ENCODE measurements around the gene CORO1C. TPM values are rescaled to one million over a fixed set of nuclear protein-coding genes. Genes with fewer than 3 reads are reported as not detected.

CORO1C gene
- polyA plus RNA-seq, 1 of the 3 experiments (the other 2 are of a cell fraction), result 150 TPM

DNA sequence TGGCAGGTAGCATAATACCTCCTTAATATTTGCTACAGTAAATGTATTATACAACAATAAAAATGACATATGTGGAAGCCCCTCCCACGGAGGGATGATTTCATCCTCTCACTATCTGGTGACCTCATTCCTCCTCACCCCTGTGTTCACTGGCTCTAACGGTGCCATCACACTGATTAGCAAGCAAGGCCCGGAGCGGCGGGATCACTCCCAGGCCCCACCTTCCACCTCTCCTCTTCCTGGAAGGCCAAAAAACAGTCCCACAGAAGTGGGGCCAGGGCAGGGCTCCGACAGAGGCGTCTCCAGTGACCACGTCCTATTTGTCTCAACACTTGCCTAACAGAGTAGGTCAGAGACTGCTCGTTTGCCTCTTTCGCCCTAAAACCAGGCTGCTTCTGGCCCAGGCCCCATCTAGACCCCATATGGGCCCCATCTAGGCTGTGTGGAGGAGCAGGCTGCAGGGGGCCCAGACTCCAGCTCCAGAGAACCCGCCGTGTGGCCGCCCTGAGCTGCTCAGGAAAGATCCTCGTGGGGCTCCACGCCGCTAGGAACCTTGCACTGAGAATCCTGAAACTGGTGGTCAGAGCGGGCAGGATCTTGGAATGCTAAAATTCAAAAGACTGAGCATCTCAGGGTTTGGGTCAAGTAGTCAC, 101.4 kb downstream of the CORO1C start:
- Histone ChIP-seq H3K4me2 (peak overlapping the region; percentile 67; the same call in 1 of the 2 replicates), H3K9me3 (no peaks in the 10 kb centered on the region), H3K9ac (peak overlapping the region; percentile 64), H3K27me3 (ENCODE audit: insufficient read depth) (no peaks in the 10 kb centered on the region), H3K9me2 (no peaks in the 10 kb centered on the region), H2AFZ (ENCODE audit: low read depth) (no peak overlapping the region; the same call in 1 of the 2 replicates), H3K27ac (ENCODE audit: low read depth in 2 of 2, low read length in 1 of 2) (peak overlapping the region; percentile 30 to 78), H4K20me1 (ENCODE audit: insufficient read depth) (no peaks in the 10 kb centered on the region), H3K4me3 (ENCODE audit: low read depth in 2 of 2, low read length in 1 of 2) (no peak overlapping the region), H3K36me3 (replicated peaks in 1 of 2; ENCODE audit: control insufficient read depth in 1 of 2, insufficient read depth in 2 of 2, low read length in 1 of 2) (no peaks in the 10 kb centered on the region), H3F3A (replicated peaks; ENCODE audit: insufficient read depth) (peaks cover 28% of the 10 kb centered on the region), H3K4me1 (ENCODE audit: control insufficient read depth in 1 of 2, insufficient read depth in 2 of 2, low read depth in 1 of 2, low read length in 1 of 2) (peaks cover 17 to 29% of the 10 kb centered on the region in 2 experiments; a peak in 3 of 4 replicates), H3K79me2 (ENCODE audit: insufficient read depth) (no peaks in the 10 kb centered on the region; the same call in 1 of the 2 replicates)
- ChIA-PET POLR2A (no interaction called here), CTCF (interaction anchor here (1.3 to 7.4 kb wide), 6 partner anchors 11 to 173 kb away, joined by 3 to 62 read pairs (median 6); no protein-coding TSS in a partner anchor)
- 39% methylated on average over 12 of the region's 17 CpGs for WGBS (ENCODE audit: low lambda C conversion rate)
- DNase-seq, result no peak
- TF ChIP-seq, protein P1, sequence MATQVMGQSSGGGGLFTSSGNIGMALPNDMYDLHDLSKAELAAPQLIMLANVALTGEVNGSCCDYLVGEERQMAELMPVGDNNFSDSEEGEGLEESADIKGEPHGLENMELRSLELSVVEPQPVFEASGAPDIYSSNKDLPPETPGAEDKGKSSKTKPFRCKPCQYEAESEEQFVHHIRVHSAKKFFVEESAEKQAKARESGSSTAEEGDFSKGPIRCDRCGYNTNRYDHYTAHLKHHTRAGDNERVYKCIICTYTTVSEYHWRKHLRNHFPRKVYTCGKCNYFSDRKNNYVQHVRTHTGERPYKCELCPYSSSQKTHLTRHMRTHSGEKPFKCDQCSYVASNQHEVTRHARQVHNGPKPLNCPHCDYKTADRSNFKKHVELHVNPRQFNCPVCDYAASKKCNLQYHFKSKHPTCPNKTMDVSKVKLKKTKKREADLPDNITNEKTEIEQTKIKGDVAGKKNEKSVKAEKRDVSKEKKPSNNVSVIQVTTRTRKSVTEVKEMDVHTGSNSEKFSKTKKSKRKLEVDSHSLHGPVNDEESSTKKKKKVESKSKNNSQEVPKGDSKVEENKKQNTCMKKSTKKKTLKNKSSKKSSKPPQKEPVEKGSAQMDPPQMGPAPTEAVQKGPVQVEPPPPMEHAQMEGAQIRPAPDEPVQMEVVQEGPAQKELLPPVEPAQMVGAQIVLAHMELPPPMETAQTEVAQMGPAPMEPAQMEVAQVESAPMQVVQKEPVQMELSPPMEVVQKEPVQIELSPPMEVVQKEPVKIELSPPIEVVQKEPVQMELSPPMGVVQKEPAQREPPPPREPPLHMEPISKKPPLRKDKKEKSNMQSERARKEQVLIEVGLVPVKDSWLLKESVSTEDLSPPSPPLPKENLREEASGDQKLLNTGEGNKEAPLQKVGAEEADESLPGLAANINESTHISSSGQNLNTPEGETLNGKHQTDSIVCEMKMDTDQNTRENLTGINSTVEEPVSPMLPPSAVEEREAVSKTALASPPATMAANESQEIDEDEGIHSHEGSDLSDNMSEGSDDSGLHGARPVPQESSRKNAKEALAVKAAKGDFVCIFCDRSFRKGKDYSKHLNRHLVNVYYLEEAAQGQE (IDR thresholded peaks at IDR 0.05; ENCODE audit: low read depth, low read length), result no peak
- TF ChIP-seq YY1 (IDR thresholded peaks at IDR 0.05; ENCODE audit: low read depth), result no peak
- no peak for TF ChIP-seq MXI1 (IDR thresholded peaks at IDR 0.05; ENCODE audit: low read depth, low read length)
- TF ChIP-seq RCOR1 (IDR thresholded peaks at IDR 0.05; ENCODE audit: low read length), result no peak
- TF ChIP-seq PBX3 (IDR thresholded peaks at IDR 0.05), result 0 out of 2 replicates have a peak, but pooled peaks have one; percentile 23
- TF ChIP-seq ELF1 (IDR thresholded peaks at IDR 0.05), result no peak
- no peak for TF ChIP-seq NRF1 (IDR thresholded peaks at IDR 0.05; ENCODE audit: low read depth, low read length)
- no peak for TF ChIP-seq RFX5 (IDR thresholded peaks at IDR 0.05; ENCODE audit: low read length)
- TF ChIP-seq FOXM1 (IDR thresholded peaks at IDR 0.05; ENCODE audit: low read depth), result no peak
- 0 out of 2 replicates have a peak, but pooled peaks have one; percentile 8 for TF ChIP-seq TEAD4 (IDR thresholded peaks at IDR 0.05; ENCODE audit: borderline replicate concordance, insufficient read depth)
- TF ChIP-seq GABPA (IDR thresholded peaks at IDR 0.05; ENCODE audit: low read depth), result no peak
- TF ChIP-seq, protein P2, sequence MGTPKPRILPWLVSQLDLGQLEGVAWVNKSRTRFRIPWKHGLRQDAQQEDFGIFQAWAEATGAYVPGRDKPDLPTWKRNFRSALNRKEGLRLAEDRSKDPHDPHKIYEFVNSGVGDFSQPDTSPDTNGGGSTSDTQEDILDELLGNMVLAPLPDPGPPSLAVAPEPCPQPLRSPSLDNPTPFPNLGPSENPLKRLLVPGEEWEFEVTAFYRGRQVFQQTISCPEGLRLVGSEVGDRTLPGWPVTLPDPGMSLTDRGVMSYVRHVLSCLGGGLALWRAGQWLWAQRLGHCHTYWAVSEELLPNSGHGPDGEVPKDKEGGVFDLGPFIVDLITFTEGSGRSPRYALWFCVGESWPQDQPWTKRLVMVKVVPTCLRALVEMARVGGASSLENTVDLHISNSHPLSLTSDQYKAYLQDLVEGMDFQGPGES (IDR thresholded peaks at IDR 0.05; ENCODE audit: low read depth, low read length), result no peak
- peak; percentile 49 for TF ChIP-seq MAX (IDR thresholded peaks at IDR 0.05; ENCODE audit: low read depth)
- no peak for TF ChIP-seq SIN3A (IDR thresholded peaks at IDR 0.05; ENCODE audit: borderline replicate concordance, low read depth, low read length)
- TF ChIP-seq POLR2AphosphoS5 (IDR thresholded peaks at IDR 0.05; ENCODE audit: low read depth, low read length), result 0 out of 2 replicates have a peak, but pooled peaks have one; percentile 44
- no peak for TF ChIP-seq CHD2 (IDR thresholded peaks at IDR 0.05; ENCODE audit: low read length, partially characterized antibody)
- TF ChIP-seq FOSL2 (IDR thresholded peaks at IDR 0.05; ENCODE audit: borderline replicate concordance, low read depth), result peak; percentile 65; the same call in 1 of the 2 replicates
- TF ChIP-seq NFIC (IDR thresholded peaks at IDR 0.05; ENCODE audit: borderline replicate concordance), result no peak
- TF ChIP-seq SMC3 (IDR thresholded peaks at IDR 0.05; ENCODE audit: low read depth, low read length), result no peak
- TF ChIP-seq MEF2A (IDR thresholded peaks at IDR 0.05; ENCODE audit: borderline replicate concordance, low read depth), result no peak
- peak; percentile 27; the same call in 1 of the 2 replicates for TF ChIP-seq TAF1 (IDR thresholded peaks at IDR 0.05; ENCODE audit: borderline replicate concordance, low read depth, low read length)
- no peak for TF ChIP-seq RAD21 (IDR thresholded peaks at IDR 0.05; ENCODE audit: low read length)
- no peak; a peak in 1 of 4 replicates for TF ChIP-seq EP300 (IDR thresholded peaks at IDR 0.05; ENCODE audit: borderline replicate concordance in 1 of 2, low read depth in 1 of 2, low read length in 1 of 2)
- no peak for TF ChIP-seq GATA2 (CRISPR knock-in tag; IDR thresholded peaks at IDR 0.05)
- no peak for TF ChIP-seq USF1 (IDR thresholded peaks at IDR 0.05; ENCODE audit: borderline replicate concordance, low read depth)
- no peak; the same call in 1 of the 2 replicates for TF ChIP-seq RXRA (IDR thresholded peaks at IDR 0.05; ENCODE audit: borderline replicate concordance, low read depth)
